AG09319 (cell line): ENCODE results near the gene IGSF9B.

ENCODE experiments used
- DNase-seq: peaks from one replicate; pipeline ENCODE4 v3.0.0-alpha.2; 2010; ENCODE audit warnings: low read depth; ENCODE audit errors: extremely low read depth
- CTCF ChIP-seq: IDR thresholded peaks from 2 replicates; pipeline ENCODE4 v1.5.1; 2011; ENCODE audit warnings: low read depth, mild to moderate bottlenecking, inconsistent platforms, low read length, moderate library complexity

The IGSF9B gene

GRCh38 chr11:133903056-133903455 is 53.7 kb downstream of the IGSF9B start:
- TF ChIP-seq CTCF, result no peak
- DNase-seq, result no peak

DNA sequence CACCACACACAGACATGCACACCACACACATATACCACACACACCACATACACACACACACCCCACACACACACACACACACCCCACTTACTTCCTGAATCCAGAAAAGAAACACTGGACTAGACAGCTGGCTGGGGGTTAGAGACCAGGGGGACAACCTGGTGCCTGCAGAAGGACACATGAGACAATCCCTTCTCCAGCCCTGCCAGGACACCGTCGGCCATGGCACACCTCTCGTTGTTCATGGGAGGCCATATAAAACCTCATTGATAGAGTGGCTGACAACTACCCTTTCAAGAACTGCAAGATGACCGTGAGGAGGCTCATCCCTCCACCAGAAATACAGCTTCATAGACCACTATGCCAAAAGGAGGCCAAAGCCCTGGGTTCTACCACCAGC is 54.3 kb downstream of the IGSF9B start:
- DNase-seq, result no peak
- TF ChIP-seq CTCF, result no peak

DNA sequence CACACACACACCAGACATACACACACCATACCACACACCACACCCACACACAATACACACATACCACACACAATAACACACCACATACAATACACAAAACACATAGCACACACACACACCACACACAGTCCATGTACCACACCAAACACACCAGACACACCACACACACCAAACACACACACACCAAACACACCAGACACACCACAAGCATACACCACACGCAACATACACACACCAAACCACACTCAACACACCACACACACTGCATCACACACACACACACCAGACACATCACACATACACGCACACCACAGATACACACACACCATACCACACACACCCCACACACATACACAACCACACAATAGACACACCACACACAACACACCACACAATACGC is 54.8 kb downstream of the IGSF9B start:
- no peak for DNase-seq
- TF ChIP-seq CTCF, result no peak

- TF ChIP-seq CTCF, result no peak
- DNase-seq, result no peak
These were observed 55.5 kb downstream of the IGSF9B start for GRCh38 chr11:133901316-133901715.

GRCh38 chr11:133900176-133901105 is 56.3 kb downstream of the IGSF9B start:
- no peak for DNase-seq
- no peak for TF ChIP-seq CTCF

DNA sequence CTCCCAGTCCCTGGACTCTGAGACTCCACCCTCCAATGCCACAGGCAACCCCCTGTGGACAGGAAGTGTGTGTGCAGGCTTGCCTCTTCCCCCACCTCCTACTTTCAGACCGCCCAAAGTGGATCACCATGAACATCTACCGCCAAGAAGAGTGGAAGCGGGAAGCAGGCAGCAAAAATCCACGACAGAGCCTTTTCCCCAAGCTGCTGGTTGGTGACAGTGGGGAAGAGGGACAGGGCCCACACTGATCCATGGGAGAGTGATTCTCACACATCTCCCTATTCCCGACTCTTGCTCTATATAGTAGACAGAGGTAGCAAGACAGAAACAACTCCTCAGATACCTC is 58.0 kb downstream of the IGSF9B start:
- no peak for TF ChIP-seq CTCF
- no peak for DNase-seq

DNA sequence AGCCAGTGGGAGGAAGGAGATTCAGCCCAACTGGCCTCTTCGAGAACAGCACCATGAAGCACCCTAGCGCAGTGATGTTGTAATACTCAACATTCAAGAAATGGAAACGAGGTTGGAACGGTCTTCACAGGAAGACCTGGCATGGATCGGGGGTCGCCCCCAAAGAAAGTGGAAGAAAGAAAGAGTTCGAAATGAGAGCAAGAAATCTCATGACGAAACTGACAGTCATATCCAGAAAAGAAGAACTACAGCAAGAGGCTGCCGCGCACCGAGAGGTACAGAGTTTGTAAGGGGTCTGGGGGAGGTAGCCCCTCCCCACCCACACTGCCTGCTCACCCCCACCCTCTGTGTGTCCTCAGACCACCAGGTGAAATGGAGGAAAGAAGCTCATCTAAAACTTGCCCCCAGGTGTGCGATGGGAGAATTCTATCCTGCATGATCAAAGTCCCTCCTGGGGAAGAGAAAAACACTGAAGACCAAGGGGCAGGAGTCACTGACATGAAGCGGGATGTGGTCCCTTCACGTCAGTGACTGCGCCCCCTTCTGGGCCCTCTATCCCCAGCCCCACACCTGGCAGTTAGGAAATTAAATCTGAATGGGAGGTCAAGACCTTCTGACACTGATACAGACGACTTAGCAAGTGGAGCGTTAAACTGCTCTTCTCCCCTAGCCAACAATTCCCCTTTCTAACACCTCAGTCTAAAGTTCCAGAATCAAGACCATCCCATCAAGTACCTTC is 58.6 kb downstream of the IGSF9B start:
- no peak for TF ChIP-seq CTCF
- no peak for DNase-seq
